Hepatocyte (in vitro differentiated cells): Measurements from ENCODE around the gene MEIKIN.

Experiments
- EZH2 ChIP-seq: fragments of 200-600 bp; sonication (generic); IDR thresholded peaks from 2 replicates; pipeline ENCODE4 v1.6.1; 2016; ENCODE audit warnings: antibody characterized with exemption, mild to moderate bottlenecking, borderline replicate concordance
- TF ChIP-seq, protein P1 (sequence below): fragments of 200-600 bp; sonication (generic); IDR thresholded peaks from 2 replicates; pipeline ENCODE4 v1.5.1; 2016; ENCODE audit warnings: antibody characterized with exemption, mild to moderate bottlenecking; ENCODE audit not compliant: poor library complexity

DNA sequence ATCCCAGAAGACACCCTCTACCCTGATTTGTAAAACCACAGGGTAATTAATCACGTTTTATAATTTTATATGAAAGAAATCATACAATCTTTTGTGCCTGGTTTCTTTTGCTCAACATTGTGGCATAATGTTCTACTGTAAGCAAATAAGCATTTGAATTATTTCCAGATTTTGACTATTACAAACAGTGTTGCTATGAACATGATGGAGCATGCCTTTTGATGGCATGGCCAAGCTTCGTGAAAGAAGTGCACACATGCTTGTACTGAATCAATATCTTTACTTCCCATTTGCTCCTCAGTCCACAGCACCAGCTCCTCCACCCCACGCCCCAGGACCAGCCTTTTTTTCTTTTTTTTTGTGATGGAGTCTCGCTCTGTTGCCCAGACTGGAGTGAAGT is 36.1 kb upstream of the MEIKIN start:
- TF ChIP-seq, protein P1, sequence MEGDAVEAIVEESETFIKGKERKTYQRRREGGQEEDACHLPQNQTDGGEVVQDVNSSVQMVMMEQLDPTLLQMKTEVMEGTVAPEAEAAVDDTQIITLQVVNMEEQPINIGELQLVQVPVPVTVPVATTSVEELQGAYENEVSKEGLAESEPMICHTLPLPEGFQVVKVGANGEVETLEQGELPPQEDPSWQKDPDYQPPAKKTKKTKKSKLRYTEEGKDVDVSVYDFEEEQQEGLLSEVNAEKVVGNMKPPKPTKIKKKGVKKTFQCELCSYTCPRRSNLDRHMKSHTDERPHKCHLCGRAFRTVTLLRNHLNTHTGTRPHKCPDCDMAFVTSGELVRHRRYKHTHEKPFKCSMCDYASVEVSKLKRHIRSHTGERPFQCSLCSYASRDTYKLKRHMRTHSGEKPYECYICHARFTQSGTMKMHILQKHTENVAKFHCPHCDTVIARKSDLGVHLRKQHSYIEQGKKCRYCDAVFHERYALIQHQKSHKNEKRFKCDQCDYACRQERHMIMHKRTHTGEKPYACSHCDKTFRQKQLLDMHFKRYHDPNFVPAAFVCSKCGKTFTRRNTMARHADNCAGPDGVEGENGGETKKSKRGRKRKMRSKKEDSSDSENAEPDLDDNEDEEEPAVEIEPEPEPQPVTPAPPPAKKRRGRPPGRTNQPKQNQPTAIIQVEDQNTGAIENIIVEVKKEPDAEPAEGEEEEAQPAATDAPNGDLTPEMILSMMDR: no peak
- TF ChIP-seq EZH2: no peak
